H1 (cell line): ENCODE results near the gene RXRA. TPM values are rescaled to one million over a fixed set of nuclear protein-coding genes. Genes with fewer than 3 reads are reported as not detected.

Source experiments
- CTCF ChIA-PET: fragments of 300-600 bp; sonication (Branson Sonifier 250); formaldehyde crosslinking; loops from one replicate; lab custom pipeline; 2021; ENCODE audit not compliant: partially characterized antibody; lab: Charles Lee
- POLR2A ChIA-PET: fragments of 300-600 bp; sonication (Branson Sonifier 250); formaldehyde crosslinking; loops from one replicate; lab custom pipeline; 2021; ENCODE audit warnings: inconsistent platforms; ENCODE audit not compliant: partially characterized antibody; lab: Charles Lee
- DNase-seq, 2 experiments: peaks; one replicate each; pipeline versions ENCODE4 v3.0.0 to v3.0.0-alpha.2; 2010 to 2022; ENCODE audit warnings: low spot score in 2 of 2, low read depth in 1 of 2, mixed read lengths in 1 of 2
- FAIRE-seq: peaks from 2 replicates; lab custom pipeline; 2011; peaks lifted over from hg19 to GRCh38; lab: Jason Lieb, UNC
- H2AFZ ChIP-seq: 2 replicates; pipeline ENCODE4 v1.8.1; 2012; ENCODE audit warnings: low read length, inconsistent platforms
- H2AK5ac ChIP-seq: 2 replicates; pipeline ENCODE4 v1.6.1; 2013; ENCODE audit warnings: low read depth, low read length
- H2BK120ac ChIP-seq: replicated peaks from 2 replicates; pipeline ENCODE3; 2013; ENCODE audit warnings: low read depth, low read length, inconsistent platforms
- H2BK12ac ChIP-seq: 2 replicates; pipeline ENCODE4 v1.6.1; 2013; ENCODE audit warnings: low read depth, low read length
- H2BK15ac ChIP-seq: 2 replicates; pipeline ENCODE4 v1.6.1; 2013; ENCODE audit warnings: low read length
- H2BK20ac ChIP-seq: 2 replicates; pipeline ENCODE4 v1.6.1; 2013; ENCODE audit warnings: low read length
- H2BK5ac ChIP-seq: 2 replicates; pipeline ENCODE4 v1.6.1; 2013; ENCODE audit warnings: low read depth, low read length
- H3K14ac ChIP-seq: 2 replicates; pipeline ENCODE4 v1.6.1; 2013; ENCODE audit warnings: inconsistent platforms; ENCODE audit not compliant: insufficient read length
- H3K18ac ChIP-seq: 2 replicates; pipeline ENCODE4 v1.6.1; 2013; ENCODE audit warnings: low read length; ENCODE audit errors: extremely low read depth
- H3K23ac ChIP-seq: 2 replicates; pipeline ENCODE4 v1.6.1; 2013; ENCODE audit warnings: inconsistent platforms; ENCODE audit not compliant: insufficient read length
- H3K23me2 ChIP-seq: 2 replicates; pipeline ENCODE4 v1.6.1; 2013; ENCODE audit warnings: low read depth, low read length
- H3K27ac ChIP-seq: 2 replicates; pipeline ENCODE4 v1.6.1; 2011; ENCODE audit warnings: low read depth, low read length, inconsistent platforms
- H3K27me3 ChIP-seq, 4 experiments: replicated peaks in 1 of 4; 1 replicate in 1 of 4; 2 replicates in 3 of 4; pipeline versions ENCODE4 v1.6.1 to v1.8.1; 2011 to 2013; ENCODE audit warnings: low read length in 3 of 4, mild to moderate bottlenecking in 3 of 4, inconsistent platforms in 2 of 4, mixed read lengths in 2 of 4, moderate library complexity in 1 of 4; ENCODE audit not compliant: control insufficient read depth in 3 of 4, insufficient read depth in 3 of 4; ENCODE audit errors: extremely low read depth in 1 of 4
- H3K36me3 ChIP-seq, 4 experiments: 2 replicates each; pipeline versions ENCODE4 v1.6.1 to v1.8.1; 2011 to 2013; ENCODE audit warnings: mild to moderate bottlenecking in 4 of 4, low read length in 3 of 4, moderate library complexity in 2 of 4, control low read depth in 1 of 4, inconsistent platforms in 1 of 4; ENCODE audit not compliant: insufficient read depth in 4 of 4, control insufficient read depth in 2 of 4
- H3K4ac ChIP-seq: replicated peaks from 2 replicates; pipeline ENCODE3; 2013; ENCODE audit warnings: low read length, low read depth, mixed read lengths, inconsistent platforms; ENCODE audit not compliant: insufficient read length
- H3K4me1 ChIP-seq, 4 experiments: replicated peaks in 1 of 4; 1 replicate in 1 of 4; 2 replicates in 3 of 4; pipeline versions ENCODE4 v1.6.1 to v1.8.1; 2011 to 2013; ENCODE audit warnings: low read length in 3 of 4, inconsistent platforms in 2 of 4, mixed read lengths in 1 of 4; ENCODE audit not compliant: insufficient read depth in 4 of 4, control insufficient read depth in 3 of 4
- H3K4me2 ChIP-seq, 2 experiments: 2 replicates each; pipeline versions ENCODE4 v1.6.1 to v1.8.1; 2011 to 2013; ENCODE audit warnings: low read depth in 2 of 2, low read length in 2 of 2, control low read depth in 1 of 2, inconsistent platforms in 1 of 2, mild to moderate bottlenecking in 1 of 2; ENCODE audit not compliant: insufficient read depth in 1 of 2
- H3K4me3 ChIP-seq, 4 experiments: fragments of 200-600, 300-600 bp in 1 of 4; sonication (generic), shearing (Covaris generic), sonication (Bioruptor Twin) in 1 of 4; 2 replicates each; pipeline versions ENCODE4 v1.5.1 to v1.8.1; 2011 to 2016; ENCODE audit warnings: low read length in 4 of 4, low read depth in 3 of 4, control low read depth in 2 of 4, inconsistent platforms in 2 of 4, mild to moderate bottlenecking in 2 of 4, mixed read lengths in 1 of 4, moderate library complexity in 1 of 4; ENCODE audit not compliant: insufficient read depth in 2 of 4; ENCODE audit errors: extremely low read depth in 1 of 4
- H3K56ac ChIP-seq: replicated peaks from 2 replicates; pipeline ENCODE3; 2013; ENCODE audit warnings: low read depth, mild to moderate bottlenecking, mixed read lengths, low read length, inconsistent platforms; ENCODE audit not compliant: insufficient read length
- H3K79me1 ChIP-seq: 2 replicates; pipeline ENCODE4 v1.6.1; 2013; ENCODE audit warnings: low read depth, low read length, control low read depth
- H3K79me2 ChIP-seq, 2 experiments: 2 replicates each; pipeline versions ENCODE4 v1.6.1 to v1.8.1; 2012 to 2013; ENCODE audit warnings: low read length in 2 of 2, mild to moderate bottlenecking in 2 of 2, inconsistent platforms in 1 of 2; ENCODE audit not compliant: insufficient read depth in 2 of 2, control insufficient read depth in 1 of 2
- H3K9ac ChIP-seq, 4 experiments: replicated peaks in 1 of 4; 1 replicate in 1 of 4; 2 replicates in 3 of 4; pipeline versions ENCODE4 v1.6.1 to v1.8.1; 2011 to 2013; ENCODE audit warnings: low read depth in 3 of 4, low read length in 3 of 4, control low read depth in 2 of 4, mild to moderate bottlenecking in 2 of 4, moderate library complexity in 2 of 4, inconsistent platforms in 1 of 4; ENCODE audit errors: extremely low read depth in 1 of 4
- H3K9me3 ChIP-seq, 2 experiments: 2 replicates each; pipeline versions ENCODE4 v1.6.1 to v1.8.1; 2012 to 2013; ENCODE audit warnings: mild to moderate bottlenecking in 2 of 2, moderate library complexity in 2 of 2, control low read depth in 1 of 2, inconsistent platforms in 1 of 2, low read depth in 1 of 2, low read length in 1 of 2, mixed read lengths in 1 of 2; ENCODE audit not compliant: insufficient read depth in 2 of 2
- H4K20me1 ChIP-seq, 2 experiments: replicated peaks in 1 of 2; 2 replicates each; pipeline versions ENCODE3 to v1.8.1; 2011 to 2013; ENCODE audit warnings: inconsistent platforms in 2 of 2, low read length in 2 of 2, mild to moderate bottlenecking in 1 of 2; ENCODE audit not compliant: insufficient read depth in 2 of 2, control insufficient read depth in 1 of 2
- H4K5ac ChIP-seq: 2 replicates; pipeline ENCODE4 v1.6.1; 2013; ENCODE audit warnings: low read length, low read depth, mixed read lengths, inconsistent platforms; ENCODE audit not compliant: insufficient read length
- H4K8ac ChIP-seq: 2 replicates; pipeline ENCODE4 v1.8.0; 2013; ENCODE audit warnings: mild to moderate bottlenecking, moderate library complexity, low read length, inconsistent platforms; ENCODE audit not compliant: insufficient read depth; ENCODE audit errors: extremely low read depth
- H4K91ac ChIP-seq: replicated peaks from 2 replicates; pipeline ENCODE3; 2013; ENCODE audit warnings: low read length, mixed read lengths, inconsistent platforms; ENCODE audit not compliant: insufficient read length
- ASH2L ChIP-seq: fragments of 200-600, 300-600 bp; sonication (generic); IDR thresholded peaks from one replicate; pipeline ENCODE4 v1.7.1; 2017; ENCODE audit warnings: low read length
- CBX8 ChIP-seq: fragments of 300-800, 300-1000 bp; sonication (generic); IDR thresholded peaks from 2 replicates; pipeline ENCODE4 v1.7.1; 2016; ENCODE audit warnings: low read depth, low read length, borderline replicate concordance
- CEBPB ChIP-seq: IDR thresholded peaks from 2 replicates; pipeline ENCODE4 v1.6.1; 2012; ENCODE audit warnings: low read depth, low read length
- CHD2 ChIP-seq: IDR thresholded peaks from 2 replicates; pipeline ENCODE4 v1.6.1; 2012; ENCODE audit warnings: low read length, improper control_type of control experiment
- EGR1 ChIP-seq: IDR thresholded peaks from 2 replicates; pipeline ENCODE4 v1.6.1; 2011; ENCODE audit warnings: low read depth, low read length, borderline replicate concordance
- EP300 ChIP-seq, 2 experiments: IDR thresholded peaks; 1 replicate in 1 of 2; 2 replicates in 1 of 2; pipeline ENCODE4 v1.6.1; 2011 to 2012; ENCODE audit warnings: low read depth in 2 of 2, low read length in 2 of 2, mild to moderate bottlenecking in 2 of 2, borderline replicate concordance in 1 of 2, inconsistent platforms in 1 of 2, moderate library complexity in 1 of 2
- HDAC2 ChIP-seq, 2 experiments: fragments of 300-600 bp in 1 of 2; sonication (generic) in 1 of 2; IDR thresholded peaks; 2 replicates each; pipeline ENCODE4 v1.6.1; 2011 to 2012; ENCODE audit warnings: low read depth in 2 of 2, low read length in 2 of 2, mild to moderate bottlenecking in 2 of 2, moderate library complexity in 2 of 2, borderline replicate concordance in 1 of 2, inconsistent platforms in 1 of 2
- NRF1 ChIP-seq: IDR thresholded peaks from 2 replicates; pipeline ENCODE4 v1.6.1; 2011; ENCODE audit warnings: mild to moderate bottlenecking, low read depth, low read length, improper control_type of control experiment
- POLR2AphosphoS5 ChIP-seq: IDR thresholded peaks from 2 replicates; pipeline ENCODE4 v1.6.1; 2011; ENCODE audit warnings: low read depth, low read length
- RAD21 ChIP-seq, 2 experiments: IDR thresholded peaks in 1 of 2; conservative IDR thresholded peaks in 1 of 2; 2 replicates each; pipeline ENCODE4 v1.6.1; 2011; ENCODE audit warnings: low read depth in 2 of 2, low read length in 2 of 2, improper control_type of control experiment in 1 of 2, inconsistent platforms in 1 of 2, mild to moderate bottlenecking in 1 of 2, moderate library complexity in 1 of 2
- SIN3A ChIP-seq, 2 experiments: IDR thresholded peaks in 1 of 2; conservative IDR thresholded peaks in 1 of 2; 2 replicates each; pipeline ENCODE4 v1.6.1; 2011 to 2012; ENCODE audit warnings: low read length in 2 of 2, improper control_type of control experiment in 1 of 2, low read depth in 1 of 2, mild to moderate bottlenecking in 1 of 2
- SP2 ChIP-seq: IDR thresholded peaks from 2 replicates; pipeline ENCODE4 v1.6.1; 2012; ENCODE audit warnings: mild to moderate bottlenecking, low read length, inconsistent platforms
- SRF ChIP-seq: IDR thresholded peaks from 2 replicates; pipeline ENCODE4 v1.6.1; 2011; ENCODE audit warnings: mild to moderate bottlenecking, low read depth, low read length, moderate library complexity
- YY1 ChIP-seq: IDR thresholded peaks from 2 replicates; pipeline ENCODE4 v1.6.1; 2011; ENCODE audit warnings: low read depth, mild to moderate bottlenecking, low read length
- WGBS, 2 experiments: shearing (Covaris generic) in 1 of 2; methylation state at CpG; one replicate each; pipeline versions ENCODE4 v1.1.6 to v1.1.7; 2013 to 2015; ENCODE audit warnings: low lambda C conversion rate in 2 of 2, mixed read lengths in 2 of 2, inconsistent platforms in 1 of 2, low coverage in 1 of 2, missing lambda C conversion rate in 1 of 2; ENCODE audit not compliant: insufficient replicate concordance in 2 of 2, insufficient coverage in 1 of 2, insufficient read length in 1 of 2; ENCODE audit errors: extremely low coverage in 1 of 2, missing lambda C conversion rate in 1 of 2; 5-methylcytosine and 5-hydroxymethylcytosine counted together
- polyA plus RNA-seq, 7 experiments: library from polyadenylated mRNA; depleted of rRNA in 3 of 7; stranded (reverse) in 5 of 7; unstranded in 2 of 7; fragments of >200 nt in 5 of 7; fragments of 200-250 nt in 2 of 7; gene quantifications; 1 replicate in 5 of 7; 2 replicates in 1 of 7; 4 replicates in 1 of 7; pipeline versions ENCODE4 v1.2.1 to v1.2.3, GENCODE V29; 2011 to 2013; ENCODE audit warnings: missing spikeins in 2 of 7, mixed read lengths in 2 of 7
- total RNA-seq: library from RNA; stranded (reverse); fragmentation: NEBNext Ultra II Directional; extraction: Animal tissue kit (Norgen Biotek cat#: 25700); gene quantifications from 2 replicates; pipeline ENCODE4 v1.2.1, GENCODE V29; 2021

RXRA gene
- total and polyA plus RNA-seq, 2 of the 8 experiments (the other 6 are each of a cell fraction or from before 2014, with no cell fraction given) = 9.8 to 29.4 TPM

- no peak overlapping the region for H3K4ac ChIP-seq
- H2AFZ ChIP-seq = no peak overlapping the region
- no peak overlapping the region for H2BK120ac ChIP-seq
- H3K23ac ChIP-seq = no peak overlapping the region
- H3K23me2 ChIP-seq = peaks cover 11% of the 10 kb centered on the region; the same call in 1 of the 2 replicates
- no peak overlapping the region for H4K91ac ChIP-seq
- H3K9me3 ChIP-seq = no peaks in the 10 kb centered on the region
- H3K27me3 ChIP-seq = no peaks in the 10 kb centered on the region
- DNase-seq = no peak
- H3K79me2 ChIP-seq = peaks cover 5 to 40% of the 10 kb centered on the region in 2 experiments
- WGBS, 2 experiments = 93% methylated on average over 13 of the region's 16 CpGs; no CpG with 5 or more reads in 1 of the 2 experiments
- no peak overlapping the region; the same call in 1 of the 2 replicates for H4K8ac ChIP-seq
- H3K9ac ChIP-seq = no peak overlapping the region
- H3K18ac ChIP-seq = no peak overlapping the region
- H4K20me1 ChIP-seq = peaks cover 16 to 28% of the 10 kb centered on the region in 2 experiments
- no peak overlapping the region for H3K56ac ChIP-seq
- no peak overlapping the region for H2BK15ac ChIP-seq
- H3K27ac ChIP-seq = no peak overlapping the region
- H3K4me2 ChIP-seq = no peak overlapping the region
- CTCF ChIA-PET = no interaction called here
- no peak overlapping the region for H2BK12ac ChIP-seq
- POLR2A ChIA-PET = interaction anchor here (0.7 to 0.8 kb wide), 2 partner anchors 9 to 40 kb away, joined by 3 read pairs; no protein-coding TSS in a partner anchor
- H3K79me1 ChIP-seq = peaks cover 39% of the 10 kb centered on the region
- no peak overlapping the region for H4K5ac ChIP-seq
- no peak overlapping the region for H2BK5ac ChIP-seq
- H3K4me3 ChIP-seq = no peak overlapping the region
- H3K4me1 ChIP-seq = peaks cover 0 to 10% (median 6%) of the 10 kb centered on the region in 4 experiments; a peak in 6 of 7 replicates
- no peak overlapping the region for H2BK20ac ChIP-seq
- no peak overlapping the region for H3K14ac ChIP-seq
- H2AK5ac ChIP-seq = no peak overlapping the region
- no peaks in the 10 kb centered on the region for H3K36me3 ChIP-seq
- no peak for FAIRE-seq
- TF ChIP-seq SIN3A (conservative IDR thresholded peaks at IDR 0.05 in 1 of 2, IDR thresholded peaks at IDR 0.05 in 1 of 2; ENCODE audit: low read depth in 1 of 2, low read length in 2 of 2) = no peak
- TF ChIP-seq EP300 (IDR thresholded peaks at IDR 0.05; ENCODE audit: borderline replicate concordance in 1 of 2, low read depth in 2 of 2, low read length in 2 of 2) = no peak
- no peak for TF ChIP-seq SP2
- TF ChIP-seq NRF1 = no peak
- TF ChIP-seq CBX8 = no peak
- no peak for TF ChIP-seq POLR2AphosphoS5
- TF ChIP-seq CEBPB = no peak
- TF ChIP-seq HDAC2 (IDR thresholded peaks at IDR 0.05; ENCODE audit: borderline replicate concordance in 1 of 2, low read depth in 2 of 2, low read length in 2 of 2) = no peak
- TF ChIP-seq RAD21 (IDR thresholded peaks at IDR 0.05 in 1 of 2, conservative IDR thresholded peaks at IDR 0.05 in 1 of 2; ENCODE audit: low read depth in 2 of 2, low read length in 2 of 2) = no peak
- no peak for TF ChIP-seq YY1
- no peak for TF ChIP-seq ASH2L
- no peak for TF ChIP-seq SRF
- TF ChIP-seq CHD2 = no peak
- TF ChIP-seq EGR1 = no peak
Observed at GRCh38 chr9:134371731-134372130, 45.5 kb downstream of the RXRA start.
